H9 (cell line): Measurements from ENCODE around the gene TEX35. TPM values are rescaled to one million over a fixed set of nuclear protein-coding genes. Genes with fewer than 3 reads are reported as not detected.

Experiments used
- DNase-seq: peaks from one replicate; pipeline ENCODE4 v3.0.0-alpha.2; 2017
- H2AFZ ChIP-seq: one replicate; pipeline ENCODE4 v1.6.1; 2013; ENCODE audit warnings: mild to moderate bottlenecking, low read length, control low read depth, moderate library complexity
- H2AK5ac ChIP-seq: 2 replicates; pipeline ENCODE4 v1.6.1; 2013; ENCODE audit warnings: low read length, control low read depth, mixed read lengths; ENCODE audit not compliant: insufficient read length
- H2BK120ac ChIP-seq: one replicate; pipeline ENCODE4 v1.6.1; 2013; ENCODE audit warnings: low read depth, mild to moderate bottlenecking, low read length, control low read depth, inconsistent platforms; ENCODE audit not compliant: poor library complexity, severe bottlenecking
- H2BK12ac ChIP-seq: 2 replicates; pipeline ENCODE4 v1.6.1; 2013; ENCODE audit warnings: low read length, control low read depth, mixed read lengths, low read depth; ENCODE audit not compliant: insufficient read length
- H2BK15ac ChIP-seq: 2 replicates; pipeline ENCODE4 v1.6.1; 2013; ENCODE audit warnings: low read depth, low read length, control low read depth
- H2BK20ac ChIP-seq: one replicate; pipeline ENCODE4 v1.6.1; 2013; ENCODE audit warnings: low read depth, mild to moderate bottlenecking, low read length, control low read depth, inconsistent platforms; ENCODE audit not compliant: poor library complexity, severe bottlenecking
- H2BK5ac ChIP-seq: 2 replicates; pipeline ENCODE4 v1.6.1; 2013; ENCODE audit warnings: low read length, control low read depth, mixed read lengths; ENCODE audit not compliant: insufficient read length
- H3K14ac ChIP-seq: 2 replicates; pipeline ENCODE4 v1.6.1; 2013; ENCODE audit warnings: low read length, control low read depth; ENCODE audit not compliant: insufficient read depth
- H3K18ac ChIP-seq: 2 replicates; pipeline ENCODE4 v1.6.1; 2013; ENCODE audit warnings: low read depth, mild to moderate bottlenecking, mixed read lengths, low read length, control low read depth; ENCODE audit not compliant: insufficient read length
- H3K23ac ChIP-seq: 2 replicates; pipeline ENCODE4 v1.6.1; 2013; ENCODE audit warnings: low read length, control low read depth, mixed read lengths, low read depth; ENCODE audit not compliant: insufficient read length
- H3K23me2 ChIP-seq: 2 replicates; pipeline ENCODE4 v1.6.1; 2013; ENCODE audit warnings: low read depth, mild to moderate bottlenecking, mixed read lengths, low read length, control low read depth; ENCODE audit not compliant: insufficient read length, poor library complexity, severe bottlenecking
- H3K27ac ChIP-seq: 2 replicates; pipeline ENCODE4 v1.5.1; 2013; ENCODE audit warnings: low read length, control low read depth, mixed read lengths, low read depth; ENCODE audit not compliant: insufficient read length
- H3K27me3 ChIP-seq: 2 replicates; pipeline ENCODE4 v1.6.1; 2013; ENCODE audit warnings: low read length, control low read depth, inconsistent platforms; ENCODE audit not compliant: insufficient read depth
- H3K4ac ChIP-seq: 2 replicates; pipeline ENCODE4 v1.6.1; 2013; ENCODE audit warnings: low read depth, mild to moderate bottlenecking, control low read depth, inconsistent platforms, low read length, moderate library complexity
- H3K4me1 ChIP-seq: 2 replicates; pipeline ENCODE4 v1.6.1; 2013; ENCODE audit warnings: low read length, control low read depth, inconsistent platforms; ENCODE audit not compliant: insufficient read depth
- H3K4me2 ChIP-seq: 2 replicates; pipeline ENCODE4 v1.6.1; 2013; ENCODE audit warnings: low read length, control low read depth, mixed read lengths; ENCODE audit not compliant: insufficient read length, insufficient read depth
- H3K56ac ChIP-seq: 2 replicates; pipeline ENCODE4 v1.6.1; 2013; ENCODE audit warnings: low read depth, mild to moderate bottlenecking, mixed read lengths, low read length, control low read depth; ENCODE audit not compliant: insufficient read length
- H3K79me1 ChIP-seq: 2 replicates; pipeline ENCODE4 v1.6.1; 2013; ENCODE audit warnings: low read depth, mild to moderate bottlenecking, moderate library complexity, low read length, control low read depth, inconsistent platforms; ENCODE audit not compliant: insufficient read depth, poor library complexity, severe bottlenecking
- H3K79me2 ChIP-seq: 2 replicates; pipeline ENCODE4 v1.6.1; 2013; ENCODE audit warnings: low read length, control low read depth, inconsistent platforms; ENCODE audit not compliant: insufficient read depth
- H3K9ac ChIP-seq: 2 replicates; pipeline ENCODE4 v1.6.1; 2013; ENCODE audit warnings: low read length, control low read depth, mixed read lengths; ENCODE audit not compliant: insufficient read length; ENCODE audit errors: extremely low read depth
- H3K9me3 ChIP-seq: one replicate; pipeline ENCODE4 v1.6.1; 2013; ENCODE audit warnings: low read depth, low read length, inconsistent platforms; ENCODE audit not compliant: control insufficient read depth
- H3T11ph ChIP-seq: one replicate; pipeline ENCODE4 v1.6.1; 2013; ENCODE audit warnings: mild to moderate bottlenecking, low read length, control low read depth, inconsistent platforms
- H4K20me1 ChIP-seq: one replicate; pipeline ENCODE4 v1.6.1; 2013; ENCODE audit not compliant: control insufficient read depth, insufficient read length, insufficient read depth
- H4K5ac ChIP-seq: 2 replicates; pipeline ENCODE4 v1.6.1; 2013; ENCODE audit warnings: low read depth, mild to moderate bottlenecking, mixed read lengths, low read length, control low read depth; ENCODE audit not compliant: insufficient read length
- H4K8ac ChIP-seq: replicated peaks from 2 replicates; pipeline ENCODE4 v1.6.1; 2013; ENCODE audit warnings: low read length, control low read depth, mixed read lengths, low read depth; ENCODE audit not compliant: insufficient read length
- H4K91ac ChIP-seq: 2 replicates; pipeline ENCODE4 v1.6.1; 2013; ENCODE audit warnings: low read depth, mild to moderate bottlenecking, moderate library complexity, mixed read lengths, low read length, control low read depth; ENCODE audit not compliant: insufficient read length
- H3K27ac Mint-ChIP-seq, 3 experiments: 2 replicates in 2 of 3; 3 replicates in 1 of 3; pipeline ENCODE4 v1.8.0; 2020 to 2021; ENCODE audit warnings: mixed read lengths in 3 of 3, mild to moderate bottlenecking in 1 of 3, moderate library complexity in 1 of 3
- H3K27me3 Mint-ChIP-seq: 2 replicates; pipeline ENCODE4 v1.8.0; 2021; ENCODE audit warnings: low read depth, mild to moderate bottlenecking, moderate library complexity, mixed read lengths
- H3K36me3 Mint-ChIP-seq, 3 experiments: 2 replicates in 2 of 3; 3 replicates in 1 of 3; pipeline ENCODE4 v1.8.0; 2020 to 2021; ENCODE audit warnings: low read depth in 3 of 3, mixed read lengths in 3 of 3; ENCODE audit not compliant: insufficient read depth in 1 of 3
- H3K4me1 Mint-ChIP-seq, 2 experiments: 2 replicates each; pipeline ENCODE4 v1.8.0; 2020; ENCODE audit warnings: mixed read lengths in 2 of 2
- H3K4me3 Mint-ChIP-seq, 2 experiments: 2 replicates in 1 of 2; 3 replicates in 1 of 2; pipeline ENCODE4 v1.8.0; 2020 to 2021; ENCODE audit warnings: mild to moderate bottlenecking in 2 of 2, mixed read lengths in 2 of 2, moderate library complexity in 1 of 2
- H3K9me3 Mint-ChIP-seq, 2 experiments: 2 replicates in 1 of 2; 3 replicates in 1 of 2; pipeline ENCODE4 v1.8.0; 2020; ENCODE audit warnings: mild to moderate bottlenecking in 2 of 2, mixed read lengths in 2 of 2, moderate library complexity in 1 of 2
- WGBS: extraction: QIAGEN DNeasy Blood & Tissue Kit; methylation state at CpG from one replicate; pipeline ENCODE4 v1.1.7; 2013; ENCODE audit warnings: missing lambda C conversion rate, low lambda C conversion rate, mixed read lengths; ENCODE audit not compliant: insufficient read length; ENCODE audit errors: extremely low coverage; 5-methylcytosine and 5-hydroxymethylcytosine counted together
- total RNA-seq: library from RNA; stranded (reverse); gene quantifications from 2 replicates; pipeline ENCODE4 v1.2.1, GENCODE V29; 2021
- TF ChIP-seq, protein P1 (sequence below): fragments of 200-600 bp; sonication (generic); conservative IDR thresholded peaks from 3 replicates; pipeline ENCODE4 v1.8.0; 2021; ENCODE audit warnings: antibody characterized with exemption, mild to moderate bottlenecking

The TEX35 gene
- total RNA-seq, 1 experiment from 2014 or later = not detected

DNA sequence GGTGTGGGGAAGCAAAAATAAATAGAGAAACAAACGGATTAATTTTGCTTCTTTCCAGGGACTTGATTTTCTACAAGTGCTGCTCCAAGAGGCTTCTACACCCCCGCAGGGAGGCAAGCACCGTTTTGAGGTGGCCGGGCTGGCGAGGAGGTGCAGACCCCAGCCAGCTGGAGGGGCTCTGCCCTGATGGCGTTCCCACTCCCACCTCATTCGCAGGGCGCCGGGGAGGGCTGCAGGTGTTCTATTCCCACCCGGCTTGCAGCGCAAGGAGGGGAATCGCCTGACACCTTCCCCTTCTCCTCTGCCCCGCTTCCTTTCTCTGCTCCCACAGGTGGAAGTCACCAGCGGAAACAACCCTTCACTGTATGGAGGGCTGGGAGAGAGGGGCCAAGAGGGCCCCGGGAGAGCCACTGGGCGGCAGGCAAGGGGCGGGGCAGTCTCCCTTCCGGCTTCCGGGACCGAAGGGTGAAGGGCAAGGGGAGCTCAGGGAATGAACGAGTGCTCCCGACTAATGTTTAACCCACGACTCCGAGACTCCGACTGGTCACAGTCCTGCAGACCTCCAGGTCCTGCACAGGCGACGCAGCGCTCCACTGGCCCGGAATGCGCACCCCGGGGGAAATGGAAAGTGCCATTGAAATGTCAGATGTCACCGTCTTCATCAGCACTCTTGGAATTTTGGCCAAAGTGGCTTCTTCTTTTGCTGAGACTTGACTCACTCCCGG lies 29.1 kb downstream of the TEX35 start:
- TF ChIP-seq, protein P1, sequence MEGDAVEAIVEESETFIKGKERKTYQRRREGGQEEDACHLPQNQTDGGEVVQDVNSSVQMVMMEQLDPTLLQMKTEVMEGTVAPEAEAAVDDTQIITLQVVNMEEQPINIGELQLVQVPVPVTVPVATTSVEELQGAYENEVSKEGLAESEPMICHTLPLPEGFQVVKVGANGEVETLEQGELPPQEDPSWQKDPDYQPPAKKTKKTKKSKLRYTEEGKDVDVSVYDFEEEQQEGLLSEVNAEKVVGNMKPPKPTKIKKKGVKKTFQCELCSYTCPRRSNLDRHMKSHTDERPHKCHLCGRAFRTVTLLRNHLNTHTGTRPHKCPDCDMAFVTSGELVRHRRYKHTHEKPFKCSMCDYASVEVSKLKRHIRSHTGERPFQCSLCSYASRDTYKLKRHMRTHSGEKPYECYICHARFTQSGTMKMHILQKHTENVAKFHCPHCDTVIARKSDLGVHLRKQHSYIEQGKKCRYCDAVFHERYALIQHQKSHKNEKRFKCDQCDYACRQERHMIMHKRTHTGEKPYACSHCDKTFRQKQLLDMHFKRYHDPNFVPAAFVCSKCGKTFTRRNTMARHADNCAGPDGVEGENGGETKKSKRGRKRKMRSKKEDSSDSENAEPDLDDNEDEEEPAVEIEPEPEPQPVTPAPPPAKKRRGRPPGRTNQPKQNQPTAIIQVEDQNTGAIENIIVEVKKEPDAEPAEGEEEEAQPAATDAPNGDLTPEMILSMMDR = no peak
- no peak overlapping the region for H4K8ac ChIP-seq
- no peak overlapping the region for H2BK5ac ChIP-seq
- H3K4me3 Mint-ChIP-seq = peak overlapping the region; percentile 89 to 91
- H3K27ac ChIP-seq = no peak overlapping the region
- no peaks in the 10 kb centered on the region for H4K20me1 ChIP-seq
- no peak overlapping the region for H4K91ac ChIP-seq
- H3K27me3 Mint-ChIP-seq = no peaks in the 10 kb centered on the region
- no peak overlapping the region for H4K5ac ChIP-seq
- H3K9me3 Mint-ChIP-seq = no peaks in the 10 kb centered on the region
- no peak overlapping the region for H2BK12ac ChIP-seq
- no peak overlapping the region for H3T11ph ChIP-seq
- H3K4me2 ChIP-seq = peak overlapping the region; percentile 47
- no peaks in the 10 kb centered on the region for H3K79me1 ChIP-seq
- no peaks in the 10 kb centered on the region for H3K27me3 ChIP-seq
- H3K4me1 ChIP-seq = no peaks in the 10 kb centered on the region; the same call in 1 of the 2 replicates
- no CpG with 5 or more reads among the region's 33 CpGs for WGBS
- H2BK20ac ChIP-seq = no peak overlapping the region
- no peak overlapping the region for H3K4ac ChIP-seq
- no peak overlapping the region for H3K23ac ChIP-seq
- no peak overlapping the region for H3K14ac ChIP-seq
- peak overlapping the region; percentile 29 for H3K18ac ChIP-seq
- peaks cover 10% of the 10 kb centered on the region for H3K23me2 ChIP-seq
- H3K79me2 ChIP-seq = no peaks in the 10 kb centered on the region
- no peak overlapping the region for H2AK5ac ChIP-seq
- peak overlapping the region; percentile 47 to 91 (median 58); a peak in 4 of 7 replicates for H3K27ac Mint-ChIP-seq
- H3K9me3 ChIP-seq = no peaks in the 10 kb centered on the region
- H3K4me1 Mint-ChIP-seq = peaks cover 11 to 16% of the 10 kb centered on the region in 2 experiments
- peaks cover 0 to 11% (median 10%) of the 10 kb centered on the region in 3 experiments; a peak in 5 of 7 replicates for H3K36me3 Mint-ChIP-seq
- H3K56ac ChIP-seq = no peak overlapping the region
- H2BK15ac ChIP-seq = no peak overlapping the region
- no peak overlapping the region for H2BK120ac ChIP-seq
- H3K9ac ChIP-seq = peak overlapping the region; percentile 43
- H2AFZ ChIP-seq = peak overlapping the region; percentile 60
- peak; percentile 72 for DNase-seq
